HT-29 (cell line): Measurements from ENCODE around the gene PLSCR1. TPM values are rescaled to one million over a fixed set of nuclear protein-coding genes. Genes with fewer than 3 reads are reported as not detected.
A peak's percentile ranks its signal among the peaks of the same experiment; 100 is the strongest.
"Not testable (repeated sequence)": the region's sequence is repeated elsewhere in the genome, so short reads cannot be mapped to it uniquely, and the experiment has no call there.

ENCODE experiments used
- DNase-seq: peaks from one replicate; pipeline ENCODE4 v3.0.0-alpha.2; 2015; ENCODE audit warnings: low spot score
- total RNA-seq: library from RNA; depleted of rRNA; stranded (reverse); fragments of >200 nt; shearing (Covaris generic); gene quantifications from 2 replicates; pipeline ENCODE4 v1.2.3, GENCODE V29; 2014

PLSCR1 gene
- total RNA-seq, 1 experiment from 2014 or later: 83.9 TPM

GRCh38 chr3:146513386-146514051, 30.9 kb downstream of the PLSCR1 start:
- DNase-seq: no peak

- peak; percentile 45 for DNase-seq
Observed at GRCh38 chr3:146511402-146512134, 32.8 kb downstream of the PLSCR1 start.

GRCh38 chr3:146507331-146508120, 36.9 kb downstream of the PLSCR1 start:
- no peak for DNase-seq

- no peak for DNase-seq
Observed at GRCh38 chr3:146505516-146505915, 38.9 kb downstream of the PLSCR1 start.

DNA sequence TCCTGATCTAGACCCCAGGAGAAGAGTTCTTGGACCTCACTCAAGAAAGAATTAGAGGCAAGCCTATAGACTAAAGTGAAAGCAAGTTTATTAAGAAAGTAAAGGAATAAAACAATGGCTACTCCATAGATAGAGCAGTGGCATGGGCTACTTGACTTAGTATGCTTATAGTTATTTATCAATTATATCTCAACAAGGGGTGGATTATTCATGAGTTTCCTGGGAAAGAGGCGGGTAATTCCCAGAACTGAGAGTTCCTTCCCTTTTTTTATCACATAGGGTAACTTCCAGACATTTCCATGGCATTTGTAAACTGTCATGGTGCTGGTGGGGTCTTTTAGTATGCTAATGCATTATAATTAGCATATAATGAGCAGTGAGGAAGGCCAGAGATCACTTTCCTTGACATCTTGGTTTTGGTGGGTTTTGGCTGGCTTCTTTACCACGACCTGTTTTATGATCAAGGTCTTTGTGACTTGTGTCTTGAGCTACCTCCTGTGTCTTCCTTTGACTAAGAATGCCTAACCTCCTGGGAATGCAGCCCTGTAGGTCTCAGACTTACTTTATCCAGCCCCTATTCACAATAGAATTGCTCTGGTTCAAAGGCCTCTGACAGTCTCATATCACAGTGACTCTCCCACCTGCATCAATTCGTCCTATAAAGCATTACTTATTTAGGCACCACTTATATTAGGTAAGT, 39.8 kb downstream of the PLSCR1 start:
- DNase-seq: no peak

DNA sequence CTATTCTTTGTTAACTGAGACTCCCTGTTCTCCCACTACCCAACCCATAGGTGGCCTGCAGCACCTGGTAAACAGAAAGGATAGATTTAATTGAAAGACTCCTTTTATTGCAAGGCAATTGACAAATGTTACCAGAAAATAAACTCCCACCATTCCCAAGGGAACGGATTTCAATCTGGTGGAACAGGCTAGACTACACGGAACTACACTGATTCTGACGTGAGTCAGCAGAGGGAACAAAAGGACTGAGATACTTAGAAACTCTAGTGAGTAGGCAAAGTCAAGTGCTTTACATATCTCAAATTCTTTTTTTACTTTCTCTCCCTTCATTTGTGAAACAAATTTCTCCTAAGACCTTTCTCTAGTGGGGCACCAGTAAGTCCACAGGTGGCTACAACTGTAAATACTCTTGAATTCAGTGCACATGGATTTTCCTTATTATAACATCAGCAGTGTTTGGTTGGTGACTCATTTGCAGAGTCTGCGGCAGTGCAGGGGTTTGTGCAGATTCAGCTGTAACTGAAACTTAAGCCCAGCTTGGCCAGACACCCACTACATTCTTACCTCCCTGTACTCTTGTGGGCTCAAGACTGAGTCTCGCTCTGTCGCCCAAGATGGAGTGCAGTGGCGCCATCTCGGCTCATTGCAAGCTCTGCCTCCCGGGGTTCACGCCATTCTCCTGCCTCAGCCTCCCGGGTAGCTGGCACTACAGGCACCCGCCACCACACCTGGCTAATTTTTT, 40.8 kb downstream of the PLSCR1 start:
- DNase-seq: peak; percentile 91

DNA sequence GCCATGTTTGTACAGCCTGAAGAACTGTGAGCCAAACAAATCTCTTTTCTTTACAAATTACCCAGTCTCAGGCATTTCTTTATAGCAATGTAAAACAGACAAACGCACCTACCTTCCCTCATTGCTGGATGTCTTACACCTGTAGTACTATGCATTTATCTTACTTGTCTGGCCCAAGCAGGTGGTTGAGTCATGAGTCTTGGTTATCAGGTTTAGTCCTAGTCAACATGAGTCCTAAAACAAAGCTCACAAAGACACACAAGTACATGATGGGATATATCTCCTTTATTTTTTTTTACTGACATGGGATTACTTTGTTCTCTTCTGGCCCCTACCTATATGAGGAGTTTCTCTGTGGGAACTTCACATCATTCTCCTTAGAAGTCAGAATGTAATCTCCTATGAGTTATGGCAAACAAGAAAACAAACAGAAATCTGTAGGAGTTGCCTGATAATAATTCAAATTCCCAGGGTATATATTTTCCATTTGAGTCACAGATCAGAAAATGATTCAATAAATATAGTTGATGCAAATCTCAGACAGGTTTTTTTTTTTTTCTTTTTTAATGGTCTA, 41.4 kb downstream of the PLSCR1 start:
- DNase-seq: no peak

DNA sequence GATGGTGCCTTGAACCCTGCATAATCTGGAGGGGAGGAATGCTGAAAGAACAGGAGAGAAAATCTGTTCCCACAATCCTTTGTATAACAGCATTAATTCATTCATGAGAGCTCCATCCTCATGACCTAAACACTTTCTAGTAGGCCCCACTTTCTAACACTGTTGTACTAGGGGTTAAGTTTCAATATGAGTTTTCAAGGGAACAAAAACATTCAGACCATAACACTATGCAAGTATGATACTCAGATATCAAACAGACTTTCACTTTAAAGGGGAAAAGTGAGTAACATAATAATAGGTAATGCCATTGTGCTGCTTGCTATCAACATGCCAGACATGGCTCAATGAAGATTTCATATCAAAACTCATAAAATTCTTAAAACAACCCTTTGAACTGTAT, 42.7 kb downstream of the PLSCR1 start:
- no peak for DNase-seq

DNA sequence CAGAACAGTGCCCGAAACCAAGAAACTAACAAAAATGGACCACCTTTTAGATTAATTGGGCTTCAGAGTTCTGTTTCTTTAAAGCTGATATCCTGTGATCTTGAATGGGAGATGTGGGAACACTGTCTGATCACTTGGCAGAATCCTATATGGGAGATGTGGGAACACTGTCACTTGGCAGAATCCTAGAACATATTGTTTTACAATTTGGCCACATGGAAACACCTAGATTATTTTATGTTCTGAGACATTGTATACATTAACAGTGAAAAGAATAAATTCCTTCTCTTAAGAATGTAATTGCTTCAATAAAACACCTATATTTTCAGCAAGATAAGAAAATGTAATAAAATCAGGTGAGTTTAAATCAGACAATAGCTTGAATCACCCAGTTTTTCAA, 44.7 kb downstream of the PLSCR1 start:
- DNase-seq: no peak

DNA sequence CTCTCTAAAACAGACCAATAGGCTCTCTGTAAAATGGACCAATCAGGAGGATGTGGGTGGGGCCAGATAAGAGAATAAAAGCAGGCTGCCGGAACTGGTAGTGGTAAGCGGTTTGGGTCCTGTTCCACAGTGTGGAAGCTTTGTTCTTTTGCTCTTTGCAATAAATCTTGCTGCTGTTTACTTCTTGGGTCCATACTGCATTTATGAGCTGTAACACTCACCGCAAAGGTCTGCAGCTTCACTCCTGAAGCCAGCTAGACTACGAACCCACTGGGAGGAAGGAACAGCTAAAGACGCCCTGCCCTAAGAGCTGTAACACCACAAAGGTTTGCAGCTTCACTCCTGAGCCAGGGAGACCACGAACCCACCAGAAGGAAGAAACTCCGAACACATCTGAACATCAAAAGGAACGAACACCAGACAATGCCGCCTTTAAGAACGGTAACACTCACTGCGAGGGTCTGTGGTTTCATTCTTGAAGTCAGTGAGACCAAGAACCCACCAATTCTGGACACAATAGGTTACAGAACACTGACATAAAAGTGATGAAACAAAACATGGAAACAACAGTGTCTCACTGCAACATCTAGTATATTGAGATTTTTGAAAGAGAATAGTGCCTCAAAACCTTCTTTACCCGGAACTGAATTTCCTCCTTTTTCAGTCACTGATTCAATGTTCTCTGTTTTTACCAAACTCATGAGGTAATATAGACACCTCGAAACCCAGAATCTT, 46.2 kb downstream of the PLSCR1 start:
- no peak for DNase-seq

DNA sequence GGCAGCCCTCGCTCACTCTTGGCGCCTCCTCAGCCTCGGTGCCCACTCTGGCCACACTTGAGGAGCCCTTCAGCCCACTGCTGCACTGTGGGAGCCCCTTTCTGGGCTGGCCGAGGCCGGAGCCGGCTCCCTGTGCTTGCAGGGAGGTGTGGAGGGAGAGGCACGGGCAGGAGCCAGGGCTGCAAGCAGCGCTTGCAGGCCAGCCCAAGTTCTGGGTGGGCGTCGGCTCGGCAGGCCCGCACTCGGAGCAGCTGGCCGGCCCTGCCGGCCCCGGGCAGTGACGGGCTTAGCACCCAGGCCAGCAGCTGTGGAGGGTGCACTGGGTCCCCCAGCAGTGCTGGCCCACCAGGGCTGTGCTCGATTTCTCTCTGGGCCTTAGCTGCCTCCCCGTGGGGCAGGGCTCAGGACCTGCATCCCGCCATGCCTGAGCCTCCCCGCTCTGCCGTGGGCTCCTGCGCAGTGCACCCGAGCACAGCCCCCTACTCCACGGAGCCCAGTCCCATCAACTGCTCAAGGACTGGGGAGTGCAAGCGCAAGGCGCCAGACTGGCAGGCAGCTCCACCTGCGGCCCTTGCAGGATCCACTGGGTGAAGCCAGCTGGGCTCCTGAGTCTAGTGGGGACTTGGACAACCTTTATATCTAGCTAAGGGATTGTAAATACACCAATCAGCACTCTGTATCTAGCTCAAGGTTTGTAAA, 47.1 kb downstream of the PLSCR1 start:
- not testable (repeated sequence) for DNase-seq

DNA sequence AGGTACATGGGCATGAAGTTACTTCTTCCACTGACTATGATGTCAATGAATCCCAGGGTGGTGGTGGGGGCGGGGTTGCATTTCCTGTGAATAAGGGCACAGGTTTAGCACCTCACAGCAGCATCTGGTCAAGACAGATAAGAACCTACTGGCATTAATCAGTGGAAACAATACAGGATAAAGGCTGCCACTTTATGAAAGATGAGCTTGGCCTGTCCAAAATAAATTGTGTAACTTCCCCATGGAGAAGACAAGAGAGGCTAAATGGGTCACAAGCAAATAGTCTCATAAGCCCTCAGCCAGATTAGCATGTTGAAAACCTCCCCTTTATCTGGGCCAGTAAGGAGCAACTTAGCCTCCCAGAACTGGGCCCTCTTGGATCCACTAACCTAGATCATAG, 47.7 kb downstream of the PLSCR1 start:
- DNase-seq: no peak

DNA sequence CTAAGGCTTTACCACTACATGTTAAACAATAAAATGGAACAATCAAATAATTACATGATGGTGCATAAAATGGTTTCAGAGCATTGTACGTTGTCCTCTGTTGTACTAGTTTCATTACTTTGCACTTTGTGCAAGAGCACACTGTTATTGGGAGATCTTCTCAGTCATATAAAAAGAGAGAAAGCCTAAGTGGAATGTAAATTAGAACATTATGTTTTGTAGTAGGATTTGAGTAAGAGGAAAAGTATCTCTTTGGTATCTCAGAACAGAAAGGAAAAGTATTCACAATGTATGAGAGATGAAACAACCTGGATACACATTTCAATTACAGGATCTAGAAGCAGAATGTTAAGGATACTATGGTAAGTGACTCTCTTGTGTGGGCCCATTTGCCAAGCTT, 48.2 kb downstream of the PLSCR1 start:
- DNase-seq: no peak

DNA sequence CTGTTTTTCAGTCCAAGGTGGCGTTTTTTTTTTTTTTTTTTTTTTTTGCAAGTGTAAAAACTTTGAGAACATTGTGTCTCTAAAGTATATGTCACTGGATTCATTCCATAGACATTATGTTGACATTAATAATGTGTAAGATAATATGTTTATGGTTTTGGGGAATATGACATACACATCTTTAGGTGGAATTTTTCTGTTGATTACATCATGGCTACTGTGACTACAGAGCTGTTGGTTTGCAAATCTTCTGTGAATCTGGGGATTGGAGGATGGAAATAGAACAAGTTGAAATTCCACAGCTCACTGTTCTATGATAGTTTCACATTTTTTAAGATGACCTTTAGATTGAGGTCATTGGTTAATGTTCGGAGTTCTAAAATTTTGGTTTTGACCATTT, 50.6 kb downstream of the PLSCR1 start:
- DNase-seq: no peak

- no peak for DNase-seq
Observed at GRCh38 chr3:146493221-146493620, 51.2 kb downstream of the PLSCR1 start.

DNA sequence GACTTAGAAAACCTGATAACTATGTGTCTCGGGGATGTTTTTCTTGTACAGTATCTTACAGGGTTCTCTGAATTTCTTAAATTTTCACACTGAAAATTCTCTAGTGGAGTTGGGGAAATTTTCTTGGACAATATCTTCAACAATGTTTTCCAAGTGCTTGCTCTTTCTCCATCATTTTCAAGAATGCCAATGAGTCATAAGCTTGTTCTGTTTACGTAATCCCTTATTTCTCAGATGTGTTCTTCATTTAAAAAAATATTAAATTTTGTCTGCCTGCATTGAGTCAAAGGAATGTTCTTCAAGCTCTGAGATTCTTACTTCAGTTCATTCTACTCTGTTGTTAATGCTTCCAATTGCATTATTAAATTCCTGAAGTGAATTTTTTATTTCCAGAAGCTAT, 53.1 kb downstream of the PLSCR1 start:
- DNase-seq: no peak

DNA sequence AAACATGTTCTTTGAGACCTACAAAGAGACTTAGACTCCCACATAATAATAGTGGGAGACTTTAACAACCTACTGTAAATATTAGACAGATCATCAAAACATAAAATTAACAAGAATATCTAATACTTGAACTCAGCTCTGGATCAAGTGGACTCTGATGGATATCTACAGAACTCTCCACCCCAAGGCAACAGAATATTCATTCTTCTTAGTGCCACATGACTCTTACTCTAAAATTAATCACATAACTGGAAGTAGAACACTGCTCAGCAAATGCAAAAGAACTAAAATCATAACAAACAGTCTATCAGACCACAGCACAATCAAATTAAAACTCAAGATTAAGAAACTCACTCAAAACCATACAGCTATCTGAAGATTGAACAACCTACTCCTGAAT, 59.1 kb downstream of the PLSCR1 start:
- no peak for DNase-seq

DNA sequence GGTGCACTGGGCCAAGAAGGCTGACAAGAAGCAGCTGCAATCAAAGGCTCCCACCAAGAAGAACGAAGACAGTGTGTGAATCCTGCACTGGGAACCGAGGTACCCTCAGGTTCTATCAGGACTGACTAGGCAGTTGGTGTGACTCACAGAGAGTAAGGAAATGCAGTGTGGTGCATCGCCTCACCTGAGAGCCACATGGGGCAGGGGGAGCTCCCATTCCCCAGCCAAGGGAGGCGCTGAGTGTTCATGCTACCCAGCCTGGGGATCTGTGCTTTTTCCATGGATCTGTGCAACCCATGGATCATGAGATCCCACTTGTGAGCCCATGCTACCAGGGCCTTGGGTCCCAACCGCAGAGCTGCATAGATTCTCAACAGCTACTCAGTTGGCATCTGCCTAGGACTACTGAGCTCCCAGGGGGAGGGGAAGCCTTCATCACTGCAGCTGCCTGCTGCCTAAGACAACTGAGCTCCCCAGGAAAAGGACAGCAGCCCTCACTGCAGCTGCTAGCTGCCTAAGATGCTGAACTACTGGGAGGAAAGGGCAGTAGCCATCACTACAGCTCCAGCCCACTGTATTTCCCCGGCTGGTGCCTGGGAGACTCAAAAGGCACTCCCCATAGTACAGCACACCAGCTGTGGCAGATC, 68.2 kb downstream of the PLSCR1 start:
- no peak for DNase-seq

DNA sequence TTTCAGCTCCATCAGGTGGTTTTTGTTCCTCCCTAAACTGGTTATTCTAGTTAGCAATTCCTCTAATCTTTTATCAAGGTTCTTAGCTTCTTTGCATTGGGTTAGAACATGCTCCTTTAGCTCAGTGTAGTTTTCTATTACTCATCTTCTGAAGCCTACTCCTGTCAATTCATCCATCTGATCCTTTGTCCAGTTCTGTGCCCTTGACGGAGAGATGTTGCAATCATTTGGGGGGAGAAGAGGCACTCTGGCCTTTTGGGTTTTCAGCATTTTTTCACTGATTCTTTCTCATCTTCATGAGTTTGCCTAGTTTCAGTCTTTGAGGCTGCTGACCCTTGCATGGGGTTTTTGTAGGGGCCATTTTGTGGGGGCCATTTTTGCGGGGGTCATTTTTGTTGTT, 69.4 kb downstream of the PLSCR1 start:
- not testable (repeated sequence) for DNase-seq
